HFF-Myc (cell line): ENCODE measurements around the gene CHAD.

Source experiments
- DNase-seq: peaks from one replicate; pipeline ENCODE4 v3.0.0-alpha.2; 2011; ENCODE audit warnings: low read depth; ENCODE audit errors: extremely low read depth
- H3K4me3 ChIP-seq: replicated peaks from 2 replicates; pipeline ENCODE4 v1.5.1; 2011; ENCODE audit warnings: low read depth, mild to moderate bottlenecking, control low read depth, low read length
- CTCF ChIP-seq: IDR thresholded peaks from 2 replicates; pipeline ENCODE4 v1.5.1; 2012; ENCODE audit warnings: mild to moderate bottlenecking, low read depth, low read length, control low read depth; ENCODE audit errors: missing control alignments

Gene CHAD

GRCh38 chr17:50492214-50492613, 23.5 kb upstream of the CHAD start:
- TF ChIP-seq CTCF = no peak
- DNase-seq = no peak
- no peak overlapping the region for H3K4me3 ChIP-seq

GRCh38 chr17:50491505-50491904, 22.8 kb upstream of the CHAD start:
- no peak overlapping the region for H3K4me3 ChIP-seq
- TF ChIP-seq CTCF = no peak
- no peak for DNase-seq

DNA sequence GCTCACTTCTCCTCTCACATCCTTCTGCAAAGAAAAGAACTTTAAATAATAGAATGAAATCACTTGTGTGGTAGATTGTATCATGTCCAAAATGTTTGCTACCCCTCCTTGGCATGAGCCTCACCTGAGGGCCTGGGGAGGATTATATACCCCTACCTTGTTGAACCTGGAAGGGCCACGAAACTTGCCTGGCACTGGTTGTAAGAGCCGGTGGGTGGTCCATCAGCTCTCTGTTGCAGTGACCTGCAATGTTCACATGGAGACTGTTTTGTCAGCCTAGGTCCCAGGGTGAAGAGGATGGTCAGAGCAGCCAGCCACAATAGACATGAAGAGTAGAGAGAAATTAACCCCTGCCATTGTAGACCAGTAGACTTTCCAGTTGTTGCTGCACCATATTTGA, 20.2 kb upstream of the CHAD start:
- no peak for DNase-seq
- H3K4me3 ChIP-seq = no peak overlapping the region
- no peak for TF ChIP-seq CTCF

DNA sequence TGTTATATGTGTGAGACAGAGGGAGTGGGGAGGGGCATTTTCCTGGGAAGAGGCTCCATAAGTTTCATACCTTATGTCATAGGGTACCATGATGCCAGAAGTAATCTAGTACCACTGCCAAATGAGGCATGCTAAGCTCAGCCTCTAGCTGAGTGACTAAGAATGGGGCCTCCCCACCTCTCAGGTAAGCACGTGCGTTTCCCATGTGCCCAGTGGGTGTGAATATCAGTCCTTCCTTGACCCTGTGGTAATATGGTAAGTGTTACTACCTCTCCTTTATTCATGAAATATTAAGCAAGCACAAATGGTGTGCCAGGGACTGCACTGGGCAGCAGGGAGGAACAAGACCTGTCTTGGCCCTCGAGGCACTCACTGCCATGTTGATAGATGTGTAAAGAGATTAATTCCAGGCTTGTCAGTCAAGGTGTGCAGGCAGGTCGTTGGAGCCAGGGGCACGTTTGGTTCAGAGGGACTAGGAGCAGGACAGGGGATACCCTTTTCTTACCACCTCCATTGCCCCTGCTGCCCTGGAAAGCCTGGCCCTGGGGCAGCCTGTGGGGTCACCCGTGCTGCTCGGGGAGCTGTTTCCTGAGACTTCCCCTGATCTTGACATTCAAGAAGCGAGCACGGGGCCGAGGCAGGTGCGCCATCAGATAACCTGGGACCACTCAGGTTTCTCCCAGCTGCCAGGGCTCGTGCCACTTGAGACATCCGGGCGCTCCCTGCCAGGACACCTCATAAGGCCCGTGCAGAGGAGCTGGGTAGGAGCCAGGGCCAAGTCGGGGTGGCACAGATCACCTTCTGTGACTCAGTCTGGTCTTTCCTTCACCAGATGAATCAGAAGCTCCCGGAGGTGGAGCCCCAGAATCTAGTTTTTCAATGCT, 18.8 kb upstream of the CHAD start:
- no peak for DNase-seq
- TF ChIP-seq CTCF = no peak

DNA sequence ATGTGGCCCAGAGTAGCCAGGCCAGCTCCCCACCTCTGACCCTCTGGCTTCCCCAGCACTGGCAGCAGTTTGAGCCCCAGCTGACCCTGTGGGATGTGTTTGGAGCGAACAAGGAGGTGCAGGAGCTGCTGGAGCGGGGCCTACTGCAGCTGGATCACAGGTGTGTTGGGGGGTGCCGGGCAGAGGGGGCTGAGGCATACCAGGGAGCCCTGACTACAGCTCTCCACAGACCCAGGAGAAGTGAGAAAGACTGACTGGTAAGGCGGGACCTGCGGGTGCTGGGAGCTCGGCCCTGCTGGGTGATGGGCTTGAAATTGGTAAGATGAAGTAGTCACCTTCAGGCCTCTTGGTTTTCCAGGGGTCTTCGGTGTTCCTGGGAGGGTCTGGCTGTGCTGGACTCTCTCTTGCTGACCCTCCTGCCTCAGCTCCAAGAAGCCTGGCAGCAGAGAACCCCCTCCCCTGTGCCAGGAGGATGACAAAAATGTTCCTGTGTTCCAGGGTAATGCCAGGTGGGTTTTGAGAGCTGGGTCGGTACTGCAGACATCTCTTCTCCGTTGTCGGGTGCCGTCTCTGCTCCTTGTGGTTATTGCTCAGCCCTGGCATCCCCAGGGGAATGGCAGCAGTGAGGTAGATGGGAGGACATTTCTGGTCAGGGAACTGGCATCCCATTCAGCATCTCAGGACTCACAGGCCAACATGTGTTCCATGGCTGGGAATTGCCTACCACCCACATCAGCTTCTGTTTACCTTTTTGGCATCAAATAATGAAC, 15.9 kb upstream of the CHAD start:
- DNase-seq = no peak
- TF ChIP-seq CTCF = no peak
- no peak overlapping the region for H3K4me3 ChIP-seq

More for the DNA sequence above, 18.8 kb upstream of the CHAD start:
- H3K4me3 ChIP-seq = no peak overlapping the region

DNA sequence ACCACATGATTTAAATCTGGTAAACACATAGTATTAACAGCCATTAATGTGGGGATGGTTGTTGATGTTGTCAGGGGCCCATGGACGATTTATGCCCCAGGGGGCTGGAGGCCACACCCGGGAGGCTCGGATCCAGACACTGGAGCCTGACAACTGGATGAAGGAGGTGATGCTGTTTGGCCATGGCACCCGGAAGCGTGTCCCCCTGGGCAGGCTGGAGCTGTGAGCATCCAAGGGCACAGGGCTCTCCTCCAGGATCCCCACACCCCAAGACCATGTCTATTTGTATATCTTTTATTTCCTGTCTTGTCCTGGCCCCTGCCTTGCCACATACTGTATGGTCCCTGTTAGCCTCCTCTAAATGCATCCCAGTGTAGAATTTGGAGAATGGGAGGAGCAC, 14.6 kb upstream of the CHAD start:
- no peak for TF ChIP-seq CTCF
- DNase-seq = no peak

More for the DNA sequence above, 14.6 kb upstream of the CHAD start:
- H3K4me3 ChIP-seq = no peak overlapping the region
